ENCODE data around the gene BCAP31.

Gene BCAP31

GRCh38 chrX:153728951-153729631 lies 4.9 kb upstream of the BCAP31 start:
- H3K9me3 ChIP-seq (ENCODE audit: low read length), result no peaks in the 10 kb centered on the region

GRCh38 chrX:153728095-153728494 lies 3.9 kb upstream of the BCAP31 start:
- H3K27ac ChIP-seq (ENCODE audit: low read depth, low read length), result peak overlapping the region; percentile 72
- H3K27me3 ChIP-seq (ENCODE audit: control insufficient read depth in 1 of 2, insufficient read depth in 2 of 2, low read length in 2 of 2), result no peaks in the 10 kb centered on the region
- H3K9ac ChIP-seq (ENCODE audit: low read length), result no peak overlapping the region
- peaks cover 24% of the 10 kb centered on the region for H3K4me1 ChIP-seq (ENCODE audit: insufficient read depth, low read length)
- peaks cover 9% of the 10 kb centered on the region for H3K36me3 ChIP-seq (ENCODE audit: insufficient read depth, low read length)
- no peaks in the 10 kb centered on the region for H3K9me3 ChIP-seq (ENCODE audit: low read length)
- H3K4me3 ChIP-seq (ENCODE audit: low read depth in 1 of 2, low read length in 2 of 2), result no peak overlapping the region

More at GRCh38 chrX:153728951-153729631, 4.9 kb upstream of the BCAP31 start:
- H3K4me3 ChIP-seq (ENCODE audit: low read depth in 1 of 2, low read length in 2 of 2), result no peak overlapping the region
- peaks cover 9% of the 10 kb centered on the region for H3K36me3 ChIP-seq (ENCODE audit: insufficient read depth, low read length)
- no peak overlapping the region for H3K9ac ChIP-seq (ENCODE audit: low read length)
- no peak overlapping the region for H3K27ac ChIP-seq (ENCODE audit: low read depth, low read length)
- H3K4me1 ChIP-seq (ENCODE audit: insufficient read depth, low read length), result peaks cover 24% of the 10 kb centered on the region
- no peaks in the 10 kb centered on the region for H3K27me3 ChIP-seq (ENCODE audit: control insufficient read depth in 1 of 2, insufficient read depth in 2 of 2, low read length in 2 of 2)

GRCh38 chrX:153727123-153727931 lies 3.1 kb upstream of the BCAP31 start:
- H3K27me3 ChIP-seq (ENCODE audit: control insufficient read depth in 1 of 2, insufficient read depth in 2 of 2, low read length in 2 of 2), result no peaks in the 10 kb centered on the region
- no peaks in the 10 kb centered on the region for H3K9me3 ChIP-seq (ENCODE audit: low read length)
- peaks cover 9% of the 10 kb centered on the region for H3K36me3 ChIP-seq (ENCODE audit: insufficient read depth, low read length)
- H3K9ac ChIP-seq (ENCODE audit: low read length), result no peak overlapping the region
- H3K4me1 ChIP-seq (ENCODE audit: insufficient read depth, low read length), result peaks cover 31% of the 10 kb centered on the region
- peak overlapping the region in 1 of 2 donors; percentile 43 for H3K4me3 ChIP-seq (ENCODE audit: low read depth in 1 of 2, low read length in 2 of 2)
- H3K27ac ChIP-seq (ENCODE audit: low read depth, low read length), result peak overlapping the region; percentile 72

- H3K4me3 ChIP-seq (ENCODE audit: low read depth in 1 of 2, low read length in 2 of 2), result peak overlapping the region in 1 of 2 donors; percentile 43
- peak overlapping the region; percentile 72 for H3K27ac ChIP-seq (ENCODE audit: low read depth, low read length)
- H3K9ac ChIP-seq (ENCODE audit: low read length), result no peak overlapping the region
- no peaks in the 10 kb centered on the region for H3K27me3 ChIP-seq (ENCODE audit: control insufficient read depth in 1 of 2, insufficient read depth in 2 of 2, low read length in 2 of 2)
- peaks cover 33% of the 10 kb centered on the region for H3K4me1 ChIP-seq (ENCODE audit: insufficient read depth, low read length)
- peaks cover 13% of the 10 kb centered on the region for H3K36me3 ChIP-seq (ENCODE audit: insufficient read depth, low read length)
- no peaks in the 10 kb centered on the region for H3K9me3 ChIP-seq (ENCODE audit: low read length)
These were observed 2.3 kb upstream of the BCAP31 start for GRCh38 chrX:153726286-153727122.

GRCh38 chrX:153725832-153726285 lies 1.7 kb upstream of the BCAP31 start:
- Histone ChIP-seq H3K9me3 (ENCODE audit: low read length) (no peaks in the 10 kb centered on the region), H3K9ac (ENCODE audit: low read length) (no peak overlapping the region), H3K36me3 (ENCODE audit: insufficient read depth, low read length) (peaks cover 17% of the 10 kb centered on the region), H3K27ac (ENCODE audit: low read depth, low read length) (peak overlapping the region; percentile 82), H3K4me3 (ENCODE audit: low read depth in 1 of 2, low read length in 2 of 2) (peak overlapping the region in 1 of 2 donors; percentile 43), H3K27me3 (ENCODE audit: control insufficient read depth in 1 of 2, insufficient read depth in 2 of 2, low read length in 2 of 2) (no peaks in the 10 kb centered on the region), H3K4me1 (ENCODE audit: insufficient read depth, low read length) (peaks cover 33% of the 10 kb centered on the region)

GRCh38 chrX:153725039-153725831 lies 1.0 kb upstream of the BCAP31 start:
- H3K36me3 ChIP-seq (ENCODE audit: insufficient read depth, low read length), result peaks cover 23% of the 10 kb centered on the region
- H3K9me3 ChIP-seq (ENCODE audit: low read length), result no peaks in the 10 kb centered on the region
- no peak overlapping the region for H3K9ac ChIP-seq (ENCODE audit: low read length)
- H3K4me3 ChIP-seq (ENCODE audit: low read depth in 1 of 2, low read length in 2 of 2), result peak overlapping the region; percentile 6 to 43
- peaks cover 33% of the 10 kb centered on the region for H3K4me1 ChIP-seq (ENCODE audit: insufficient read depth, low read length)
- H3K27me3 ChIP-seq (ENCODE audit: control insufficient read depth in 1 of 2, insufficient read depth in 2 of 2, low read length in 2 of 2), result no peaks in the 10 kb centered on the region
- peak overlapping the region; percentile 82 for H3K27ac ChIP-seq (ENCODE audit: low read depth, low read length)

- Histone ChIP-seq H3K27me3 (ENCODE audit: control insufficient read depth in 1 of 2, insufficient read depth in 2 of 2, low read length in 2 of 2) (peaks cover 0 to 3% of the 10 kb centered on the region in 2 donors), H3K27ac (ENCODE audit: low read depth, low read length) (peak overlapping the region; percentile 72), H3K36me3 (ENCODE audit: insufficient read depth, low read length) (peaks cover 24% of the 10 kb centered on the region), H3K4me3 (ENCODE audit: low read depth in 1 of 2, low read length in 2 of 2) (peak overlapping the region; percentile 58 to 80), H3K4me1 (ENCODE audit: insufficient read depth, low read length) (peaks cover 27% of the 10 kb centered on the region), H3K9ac (ENCODE audit: low read length) (peak overlapping the region; percentile 49), H3K9me3 (ENCODE audit: low read length) (no peaks in the 10 kb centered on the region)
These were observed 586 bp downstream of the BCAP31 start for GRCh38 chrX:153723351-153724251.

GRCh38 chrX:153722704-153723350 lies 1.4 kb downstream of the BCAP31 start:
- peak overlapping the region; percentile 58 to 80 for H3K4me3 ChIP-seq (ENCODE audit: low read depth in 1 of 2, low read length in 2 of 2)
- H3K9ac ChIP-seq (ENCODE audit: low read length), result peak overlapping the region; percentile 49
- peaks cover 19% of the 10 kb centered on the region for H3K4me1 ChIP-seq (ENCODE audit: insufficient read depth, low read length)

GRCh38 chrX:153719701-153720100 lies 4.5 kb downstream of the BCAP31 start:
- Histone ChIP-seq H3K9me3 (ENCODE audit: low read length) (no peaks in the 10 kb centered on the region), H3K4me3 (ENCODE audit: low read depth in 1 of 2, low read length in 2 of 2) (no peak overlapping the region), H3K4me1 (ENCODE audit: insufficient read depth, low read length) (peaks cover 8% of the 10 kb centered on the region), H3K27ac (ENCODE audit: low read depth, low read length) (no peak overlapping the region), H3K27me3 (ENCODE audit: control insufficient read depth in 1 of 2, insufficient read depth in 2 of 2, low read length in 2 of 2) (peaks cover 0 to 3% of the 10 kb centered on the region in 2 donors), H3K36me3 (ENCODE audit: insufficient read depth, low read length) (peaks cover 34% of the 10 kb centered on the region), H3K9ac (ENCODE audit: low read length) (no peak overlapping the region)

More at GRCh38 chrX:153722704-153723350, 1.4 kb downstream of the BCAP31 start:
- H3K9me3 ChIP-seq (ENCODE audit: low read length), result no peaks in the 10 kb centered on the region
- peak overlapping the region; percentile 72 for H3K27ac ChIP-seq (ENCODE audit: low read depth, low read length)
- peaks cover 0 to 3% of the 10 kb centered on the region in 2 donors for H3K27me3 ChIP-seq (ENCODE audit: control insufficient read depth in 1 of 2, insufficient read depth in 2 of 2, low read length in 2 of 2)
- peaks cover 24% of the 10 kb centered on the region for H3K36me3 ChIP-seq (ENCODE audit: insufficient read depth, low read length)
